NK-92 (cell line): ENCODE measurements around the gene LTBP1.

Experiments used
- DNase-seq: peaks from one replicate; lab custom pipeline; 2025; ENCODE audit not compliant: unreplicated experiment; lab: John Stamatoyannopoulos, UW

LTBP1 gene

GRCh38 chr2:33181466-33181865, 234.7 kb downstream of the LTBP1 start:
- no peak for DNase-seq

GRCh38 chr2:33184041-33184440, 237.3 kb downstream of the LTBP1 start:
- no peak for DNase-seq

GRCh38 chr2:33186937-33187336, 240.2 kb downstream of the LTBP1 start:
- no peak for DNase-seq

GRCh38 chr2:33188799-33189198, 242.0 kb downstream of the LTBP1 start:
- DNase-seq, result no peak

- no peak for DNase-seq
These were observed 243.7 kb downstream of the LTBP1 start for GRCh38 chr2:33190393-33190937.

- DNase-seq, result no peak
These were observed 249.1 kb downstream of the LTBP1 start for GRCh38 chr2:33195891-33196290.

GRCh38 chr2:33196700-33197099, 249.9 kb downstream of the LTBP1 start:
- no peak for DNase-seq

- no peak for DNase-seq
These were observed 250.6 kb downstream of the LTBP1 start for GRCh38 chr2:33197198-33197938.

- DNase-seq, result no peak
These were observed 256.1 kb downstream of the LTBP1 start for GRCh38 chr2:33202641-33203522.

GRCh38 chr2:33204945-33205344, 258.2 kb downstream of the LTBP1 start:
- no peak for DNase-seq

GRCh38 chr2:33205693-33206434, 259.1 kb downstream of the LTBP1 start:
- no peak for DNase-seq

GRCh38 chr2:33207151-33207740, 260.5 kb downstream of the LTBP1 start:
- DNase-seq, result no peak

- DNase-seq, result no peak
These were observed 261.6 kb downstream of the LTBP1 start for GRCh38 chr2:33208400-33208799.

- DNase-seq, result no peak
These were observed 263.2 kb downstream of the LTBP1 start for GRCh38 chr2:33209976-33210375.

- DNase-seq, result no peak
These were observed 263.9 kb downstream of the LTBP1 start for GRCh38 chr2:33210626-33211025.

- DNase-seq, result no peak
These were observed 265.4 kb downstream of the LTBP1 start for GRCh38 chr2:33212151-33212550.

- DNase-seq, result no peak
These were observed 266.5 kb downstream of the LTBP1 start for GRCh38 chr2:33213244-33213643.

- DNase-seq, result no peak
These were observed 266.9 kb downstream of the LTBP1 start for GRCh38 chr2:33213648-33214047.

GRCh38 chr2:33214436-33214835, 267.7 kb downstream of the LTBP1 start:
- DNase-seq, result no peak

GRCh38 chr2:33214857-33215256, 268.1 kb downstream of the LTBP1 start:
- no peak for DNase-seq

- DNase-seq, result no peak
These were observed 268.5 kb downstream of the LTBP1 start for GRCh38 chr2:33215299-33215698.
